Fibroblast of skin of back (primary cell): Measurements from ENCODE around the gene RNF151.
"Not testable (repeated sequence)": the region's sequence is repeated elsewhere in the genome, so short reads cannot be mapped to it uniquely, and the experiment has no call there.

Experiments
- DNase-seq: peaks from one replicate; pipeline ENCODE4 v3.0.0-alpha.2; 2013

The RNF151 gene

GRCh38 chr16:1939833-1940232 is 26.8 kb upstream of the RNF151 start:
- not testable (repeated sequence) for DNase-seq

GRCh38 chr16:1940273-1941161 is 26.1 kb upstream of the RNF151 start:
- DNase-seq: no peak

- no peak for DNase-seq
Measured at GRCh38 chr16:1941162-1942046, 25.3 kb upstream of the RNF151 start.

GRCh38 chr16:1942047-1942809 is 24.4 kb upstream of the RNF151 start:
- DNase-seq: no peak

GRCh38 chr16:1942810-1943726 is 23.6 kb upstream of the RNF151 start, which contains the start of gene MSRB1:
TSS of gene MSRB1 (minus strand) at chr16:1943199. CDS start at chr16:1943156, 43 bp downstream.
- peak; percentile 99 for DNase-seq

- DNase-seq: no peak
Measured at GRCh38 chr16:1944612-1945199, 21.9 kb upstream of the RNF151 start.

GRCh38 chr16:1945559-1946391 is 20.9 kb upstream of the RNF151 start:
- DNase-seq: no peak

GRCh38 chr16:1946495-1947368 is 19.9 kb upstream of the RNF151 start:
- DNase-seq: no peak

- no peak for DNase-seq
Measured at GRCh38 chr16:1947369-1947670, 19.3 kb upstream of the RNF151 start.

GRCh38 chr16:1949507-1949906 is 17.1 kb upstream of the RNF151 start:
- no peak for DNase-seq

GRCh38 chr16:1950047-1950446 is 16.6 kb upstream of the RNF151 start:
- no peak for DNase-seq

- DNase-seq: no peak
Measured at GRCh38 chr16:1950559-1950958, 16.1 kb upstream of the RNF151 start.

- no peak for DNase-seq
Measured at GRCh38 chr16:1953734-1954133, 12.9 kb upstream of the RNF151 start.

- DNase-seq: not testable (repeated sequence)
Measured at GRCh38 chr16:1957434-1958142, 9.1 kb upstream of the RNF151 start.

- DNase-seq: not testable (repeated sequence)
Measured at GRCh38 chr16:1958143-1958491, 8.5 kb upstream of the RNF151 start.

GRCh38 chr16:1958715-1959268 is 7.9 kb upstream of the RNF151 start:
- no peak for DNase-seq

GRCh38 chr16:1959269-1960039 is 7.2 kb upstream of the RNF151 start, which contains the start of gene NDUFB10:
TSS of gene NDUFB10 (plus strand) at chr16:1959538. CDS start at chr16:1959625, 87 bp downstream.
- DNase-seq: peak; percentile 88
